Muscle layer of duodenum (tissue), 2 donors: ENCODE data around the gene SMARCE1.

Experiments used
- H3K27ac ChIP-seq: one replicate; pipeline ENCODE4 v1.7.0; 2013; ENCODE audit warnings: mild to moderate bottlenecking, low read length
- H3K27me3 ChIP-seq: one replicate; pipeline ENCODE4 v1.7.0; 2013; ENCODE audit warnings: low read depth, mild to moderate bottlenecking, control low read depth, low read length
- H3K36me3 ChIP-seq, 2 donors: one replicate each; pipeline ENCODE4 v1.7.0; 2013; ENCODE audit warnings: low read length in 2 of 2, control low read depth in 1 of 2, mild to moderate bottlenecking in 1 of 2; ENCODE audit not compliant: insufficient read depth in 2 of 2, control insufficient read depth in 1 of 2
- H3K4me1 ChIP-seq, 2 donors: one replicate each; pipeline ENCODE4 v1.7.0; 2013; ENCODE audit warnings: low read length in 2 of 2, mild to moderate bottlenecking in 2 of 2, control low read depth in 1 of 2, moderate library complexity in 1 of 2; ENCODE audit not compliant: insufficient read depth in 2 of 2, control insufficient read depth in 1 of 2
- H3K4me3 ChIP-seq, 2 donors: one replicate each; pipeline ENCODE4 v1.7.0; 2013; ENCODE audit warnings: low read length in 2 of 2, low read depth in 1 of 2, mild to moderate bottlenecking in 1 of 2
- H3K9me3 ChIP-seq, 2 donors: one replicate each; pipeline ENCODE4 v1.7.0; 2013; ENCODE audit warnings: low read length in 2 of 2, control low read depth in 1 of 2, mild to moderate bottlenecking in 1 of 2; ENCODE audit not compliant: control insufficient read depth in 1 of 2
- donor health status: healthy.

The SMARCE1 gene

DNA sequence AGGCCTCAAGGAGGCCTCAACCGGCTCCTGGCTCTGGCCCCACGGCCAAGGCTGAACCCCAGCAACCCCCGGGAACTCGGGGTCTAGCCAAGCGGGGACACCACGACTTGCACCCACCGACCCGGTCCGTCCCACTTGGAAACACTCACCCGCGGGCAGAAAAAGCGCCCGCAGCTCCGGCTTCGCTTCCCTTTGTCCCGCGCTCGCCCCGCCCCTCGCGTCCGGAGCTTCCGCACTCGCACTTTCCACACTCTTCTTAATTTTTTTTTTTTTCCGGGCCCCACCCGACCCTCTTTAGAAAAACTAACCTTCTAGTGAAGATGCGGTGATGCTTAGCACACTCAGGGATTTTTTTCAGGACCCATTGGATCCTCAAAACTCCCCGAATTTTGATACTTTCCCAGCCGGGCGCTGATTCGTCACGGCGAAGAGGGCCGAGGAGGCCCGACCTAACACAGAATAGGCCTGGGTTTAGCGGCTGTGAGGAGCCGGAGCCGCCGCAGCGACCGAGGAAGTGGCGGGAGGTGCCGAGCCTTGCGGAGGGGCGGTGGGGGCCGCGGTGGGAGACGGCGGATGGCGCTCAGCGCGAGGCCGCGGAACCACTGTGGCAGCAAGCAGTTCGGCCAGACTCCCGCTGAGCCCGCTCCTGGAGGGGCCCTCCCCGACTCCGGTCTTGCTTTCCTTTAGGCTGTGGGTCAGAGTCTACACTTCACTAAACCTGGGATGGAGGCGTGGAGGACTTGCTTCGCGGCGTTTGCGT is at the start of gene SMARCE1:
TSS of gene SMARCE1 (minus strand) at position 195 of the 760 bp plus-strand sequence. CDS start 2,016 bp downstream, outside the sequence.
- Histone ChIP-seq H3K9me3 (no peaks in the 10 kb centered on the region), H3K4me1 (peaks cover 12 to 32% of the 10 kb centered on the region in 2 donors)

GRCh38 chr17:40697297-40697696 is 49.7 kb upstream of the SMARCE1 start:
- no peak overlapping the region for H3K27ac ChIP-seq
- H3K36me3 ChIP-seq: no peaks in the 10 kb centered on the region
- no peaks in the 10 kb centered on the region for H3K9me3 ChIP-seq
- no peaks in the 10 kb centered on the region for H3K27me3 ChIP-seq
- peaks cover 0 to 3% of the 10 kb centered on the region in 2 donors for H3K4me1 ChIP-seq
- no peak overlapping the region for H3K4me3 ChIP-seq

More for the DNA sequence above, at the start of gene SMARCE1:
- H3K4me3 ChIP-seq: peak within 1 kb of the TSS; percentile 91 to 96
- peaks cover 13 to 20% of the 10 kb centered on the region in 2 donors for H3K36me3 ChIP-seq
- H3K27me3 ChIP-seq: no peaks in the 10 kb centered on the region
- H3K27ac ChIP-seq: peak within 1 kb of the TSS; percentile 98

- no peaks in the 10 kb centered on the region for H3K27me3 ChIP-seq
- H3K9me3 ChIP-seq: no peaks in the 10 kb centered on the region
- no peak overlapping the region for H3K4me3 ChIP-seq
- peaks cover 0 to 3% of the 10 kb centered on the region in 2 donors for H3K4me1 ChIP-seq
- H3K27ac ChIP-seq: no peak overlapping the region
- H3K36me3 ChIP-seq: no peaks in the 10 kb centered on the region
Measured at GRCh38 chr17:40696651-40697072, 49.0 kb upstream of the SMARCE1 start.

- H3K27me3 ChIP-seq: no peaks in the 10 kb centered on the region
- no peaks in the 10 kb centered on the region for H3K36me3 ChIP-seq
- H3K4me3 ChIP-seq: no peak overlapping the region
- H3K27ac ChIP-seq: no peak overlapping the region
- H3K4me1 ChIP-seq: peaks cover 0 to 3% of the 10 kb centered on the region in 2 donors
- H3K9me3 ChIP-seq: no peaks in the 10 kb centered on the region
Measured at GRCh38 chr17:40695874-40696472, 48.4 kb upstream of the SMARCE1 start.

DNA sequence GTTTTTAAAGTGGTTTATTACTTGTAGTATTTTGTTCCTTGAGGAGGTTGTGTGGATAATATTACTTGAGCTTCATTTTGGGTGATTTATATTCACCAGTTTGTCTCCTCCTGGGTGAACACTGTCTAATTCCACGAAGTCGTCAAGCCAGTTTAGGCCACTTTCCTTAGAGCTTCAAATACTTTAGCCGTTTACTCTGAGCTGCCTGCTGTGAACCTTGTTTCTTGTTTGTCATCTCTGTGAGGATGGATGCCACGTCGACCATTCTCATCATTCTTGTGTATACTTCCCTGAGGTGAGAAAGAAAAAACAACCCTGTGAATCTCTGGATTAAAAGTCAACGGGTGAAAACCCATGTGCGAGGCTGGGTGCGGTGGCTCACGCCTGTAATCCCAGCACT is 47.0 kb upstream of the SMARCE1 start:
- Histone ChIP-seq H3K36me3 (no peaks in the 10 kb centered on the region), H3K27me3 (no peaks in the 10 kb centered on the region), H3K27ac (no peak overlapping the region), H3K9me3 (no peaks in the 10 kb centered on the region), H3K4me1 (no peaks in the 10 kb centered on the region), H3K4me3 (no peak overlapping the region)

DNA sequence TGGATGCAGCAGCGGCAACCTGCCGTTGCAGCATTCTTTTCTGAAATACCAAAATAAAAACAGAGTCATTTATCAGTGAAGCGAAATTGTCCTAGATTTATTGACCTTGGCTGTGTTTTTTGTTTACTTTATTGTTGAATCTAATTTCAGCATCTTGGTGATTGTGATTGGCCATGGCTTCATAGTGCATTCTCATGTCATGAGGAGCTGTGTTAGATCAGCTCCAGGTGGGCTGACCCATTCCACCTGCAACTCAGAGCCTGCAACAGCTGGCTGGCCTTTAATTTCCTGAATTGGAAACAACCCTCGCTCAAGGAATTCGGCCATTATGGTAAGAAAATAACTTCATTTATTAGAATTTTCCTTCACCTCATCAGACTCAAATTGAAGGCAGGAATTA is 39.5 kb upstream of the SMARCE1 start:
- H3K27ac ChIP-seq: no peak overlapping the region
- no peaks in the 10 kb centered on the region for H3K36me3 ChIP-seq
- no peaks in the 10 kb centered on the region for H3K27me3 ChIP-seq
- no peaks in the 10 kb centered on the region for H3K4me1 ChIP-seq
- H3K9me3 ChIP-seq: no peaks in the 10 kb centered on the region
- H3K4me3 ChIP-seq: no peak overlapping the region

DNA sequence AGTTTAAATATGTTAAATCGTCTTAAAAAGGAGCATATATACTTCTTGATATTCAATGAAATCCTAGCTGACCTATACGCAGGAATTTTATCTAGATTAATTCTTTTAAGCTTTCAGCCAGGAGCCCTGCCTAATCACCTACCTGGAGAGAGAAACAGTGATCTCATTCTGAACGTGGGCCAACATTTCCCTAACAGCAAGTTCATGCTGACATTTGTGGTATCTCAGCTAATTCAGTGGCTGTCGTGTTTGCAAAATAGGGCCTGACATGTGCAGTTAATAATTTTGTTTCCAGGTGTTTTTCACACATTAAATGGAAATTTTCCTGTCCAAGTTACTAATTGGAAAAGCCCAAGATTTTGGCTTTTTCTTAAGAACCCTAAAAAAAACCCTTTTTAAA is 38.6 kb upstream of the SMARCE1 start:
- H3K27ac ChIP-seq: no peak overlapping the region
- no peaks in the 10 kb centered on the region for H3K9me3 ChIP-seq
- H3K4me3 ChIP-seq: no peak overlapping the region
- no peaks in the 10 kb centered on the region for H3K36me3 ChIP-seq
- no peaks in the 10 kb centered on the region for H3K27me3 ChIP-seq
- H3K4me1 ChIP-seq: no peaks in the 10 kb centered on the region

- H3K9me3 ChIP-seq: no peaks in the 10 kb centered on the region
Measured at GRCh38 chr17:40680998-40681397, 33.4 kb upstream of the SMARCE1 start.

DNA sequence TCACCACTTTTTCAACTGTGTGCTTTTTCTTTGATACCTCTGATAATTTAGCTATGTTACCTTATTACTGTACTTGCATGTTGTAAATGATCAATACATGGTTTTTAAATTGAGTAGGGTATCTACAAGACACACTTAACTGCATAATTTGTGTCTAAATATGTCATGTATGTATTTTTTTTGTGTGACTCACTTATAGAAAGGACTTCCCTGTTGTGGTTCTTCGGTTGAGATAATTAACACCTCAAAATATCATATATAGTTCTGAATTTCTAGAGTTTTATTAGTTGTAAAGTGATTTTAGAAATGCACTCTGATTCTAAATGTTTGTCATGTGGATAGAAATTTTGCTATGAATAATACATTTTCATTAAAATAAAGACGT is 31.9 kb upstream of the SMARCE1 start:
- no peak overlapping the region for H3K27ac ChIP-seq
- H3K36me3 ChIP-seq: no peaks in the 10 kb centered on the region
- H3K4me3 ChIP-seq: no peak overlapping the region
- H3K27me3 ChIP-seq: peaks cover 11% of the 10 kb centered on the region
- no peaks in the 10 kb centered on the region for H3K4me1 ChIP-seq
- H3K9me3 ChIP-seq: no peaks in the 10 kb centered on the region

More at GRCh38 chr17:40680998-40681397, 33.4 kb upstream of the SMARCE1 start:
- Histone ChIP-seq H3K4me3 (no peak overlapping the region), H3K27ac (no peak overlapping the region), H3K4me1 (no peaks in the 10 kb centered on the region), H3K36me3 (no peaks in the 10 kb centered on the region), H3K27me3 (peaks cover 11% of the 10 kb centered on the region)

DNA sequence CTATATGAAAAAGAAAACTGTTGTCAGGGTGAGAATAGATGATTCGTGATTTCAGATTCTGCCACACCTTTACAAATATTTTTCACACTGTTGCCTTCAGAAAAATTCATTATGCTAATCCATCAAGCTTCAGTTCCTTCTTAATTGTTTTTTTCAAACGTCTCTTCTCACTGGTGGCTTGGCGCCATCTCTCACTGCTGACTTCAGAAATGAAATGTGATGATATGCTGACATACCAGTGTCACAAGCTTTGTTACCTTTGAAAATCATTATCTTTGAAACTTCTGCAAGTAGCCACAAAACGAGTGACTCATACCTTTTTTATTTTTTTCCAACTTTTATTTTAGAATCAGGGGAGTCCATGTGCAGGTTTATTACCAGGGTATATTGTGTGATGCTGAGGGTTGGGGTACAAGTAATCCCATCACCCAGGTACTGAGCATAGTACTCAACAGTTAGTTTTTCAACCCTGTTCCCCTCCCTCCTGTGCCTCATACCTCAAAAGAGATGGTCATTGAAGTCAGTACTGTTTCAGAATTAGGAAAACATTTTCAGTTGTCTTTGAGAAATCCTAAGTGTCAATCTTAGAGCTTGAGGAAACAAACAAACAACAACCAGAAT is 31.4 kb upstream of the SMARCE1 start:
- Histone ChIP-seq H3K36me3 (no peaks in the 10 kb centered on the region), H3K9me3 (no peaks in the 10 kb centered on the region), H3K4me3 (no peak overlapping the region), H3K27ac (no peak overlapping the region), H3K27me3 (peaks cover 11% of the 10 kb centered on the region), H3K4me1 (no peaks in the 10 kb centered on the region)

GRCh38 chr17:40675905-40676304 is 28.3 kb upstream of the SMARCE1 start:
- Histone ChIP-seq H3K4me3 (no peak overlapping the region), H3K9me3 (no peaks in the 10 kb centered on the region), H3K27ac (no peak overlapping the region), H3K4me1 (no peaks in the 10 kb centered on the region), H3K36me3 (no peaks in the 10 kb centered on the region), H3K27me3 (peaks cover 11% of the 10 kb centered on the region)
